ENCODE results near the gene ARHGAP4. TPM values are rescaled to one million over a fixed set of nuclear protein-coding genes. Genes with fewer than 3 reads are reported as not detected.

Gene ARHGAP4
- total and polyA plus RNA-seq, 11 donors = 6.8 to 55.8 (median 12.9) TPM

- intact Hi-C loops (cut with DNase I) = loop anchor here in 3 of 10 donors (10.0 kb wide), 2 partner anchors 126 to 196 kb away; partner anchors contain the start of genes IDH3G (in 2 of the 3), SSR4 (in 2 of the 3), ABCD1 (in 1 of the 3) and BCAP31 (in 1 of the 3)
- Histone ChIP-seq H3K4me1 (peaks cover 0 to 46% (median 11%) of the 10 kb centered on the region in 12 donors), H3K9me3 (no peaks in the 10 kb centered on the region), H3K4me3 (no peak overlapping the region), H3K27ac (no peak overlapping the region), H3K36me3 (peaks cover 0 to 48% (median 0%) of the 10 kb centered on the region in 9 donors), H3K27me3 (peaks cover 0 to 56% (median 0%) of the 10 kb centered on the region in 9 donors)
- ATAC-seq (no peak), DNase-seq (peak in 1 of 5 donors; percentile 8)
- WGBS, 4 donors = 92 to 96% (median 94%) methylated on average over 12 to 14 of the region's 14 CpGs
- no peak for TF ChIP-seq CTCF (IDR thresholded peaks at IDR 0.05)
- TF ChIP-seq POLR2A (IDR thresholded peaks at IDR 0.05) = no peak
Measured at GRCh38 chrX:153920546-153920945, 5.5 kb downstream of the ARHGAP4 start.

- DNase-seq (peak in 2 of 5 donors; percentile 9 to 11), ATAC-seq (no peak)
- Histone ChIP-seq H3K4me3 (no peak overlapping the region), H3K4me1 (peaks cover 0 to 35% (median 9%) of the 10 kb centered on the region in 12 donors), H3K9me3 (no peaks in the 10 kb centered on the region), H3K27me3 (peaks cover 0 to 50% (median 0%) of the 10 kb centered on the region in 9 donors), H3K27ac (no peak overlapping the region), H3K36me3 (peaks cover 0 to 48% (median 0%) of the 10 kb centered on the region in 9 donors)
- WGBS, 4 donors = 84 to 96% (median 93%) methylated on average over 13 of the region's 13 CpGs
- TF ChIP-seq CTCF (IDR thresholded peaks at IDR 0.05) (no peak), POLR2A (IDR thresholded peaks at IDR 0.05) (no peak)
- intact Hi-C loops (cut with DNase I) = no loop called here
Measured at GRCh38 chrX:153919281-153919680, 6.8 kb downstream of the ARHGAP4 start.

GRCh38 chrX:153917869-153918268, 8.2 kb downstream of the ARHGAP4 start:
- Histone ChIP-seq H3K27me3 (peaks cover 0 to 56% (median 0%) of the 10 kb centered on the region in 9 donors), H3K4me1 (peaks cover 0 to 21% (median 4%) of the 10 kb centered on the region in 12 donors), H3K4me3 (no peak overlapping the region), H3K9me3 (no peaks in the 10 kb centered on the region), H3K36me3 (peaks cover 0 to 49% (median 0%) of the 10 kb centered on the region in 9 donors), H3K27ac (no peak overlapping the region)
- ATAC-seq = no peak
- no peak for TF ChIP-seq CTCF (IDR thresholded peaks at IDR 0.05)
- no peak for TF ChIP-seq POLR2A (IDR thresholded peaks at IDR 0.05)
- 83 to 92% (median 85%) methylated on average over 6 of the region's 6 CpGs for WGBS, 4 donors
- DNase-seq = no peak
- intact Hi-C loops (cut with DNase I) = no loop called here

- intact Hi-C loops (cut with DNase I) = no loop called here
- DNase-seq = no peak
- peaks cover 0 to 53% (median 0%) of the 10 kb centered on the region in 9 donors for H3K36me3 ChIP-seq
- no peak for ATAC-seq
- no peak for TF ChIP-seq POLR2A (IDR thresholded peaks at IDR 0.05)
- no peak for TF ChIP-seq CTCF (IDR thresholded peaks at IDR 0.05)
- WGBS, 4 donors = 88 to 95% (median 92%) methylated on average over 13 to 17 of the region's 17 CpGs
- H3K4me1 ChIP-seq = no peaks in the 10 kb centered on the region
- no peaks in the 10 kb centered on the region for H3K9me3 ChIP-seq
- H3K4me3 ChIP-seq = no peak overlapping the region
- peaks cover 0 to 52% (median 0%) of the 10 kb centered on the region in 9 donors for H3K27me3 ChIP-seq
- H3K27ac ChIP-seq = no peak overlapping the region
Measured at GRCh38 chrX:153913701-153914100, 12.4 kb downstream of the ARHGAP4 start.

Measured in heart left ventricle (tissue), 16 donors.